ENCODE data around the gene MGAM2.

The MGAM2 gene

DNA sequence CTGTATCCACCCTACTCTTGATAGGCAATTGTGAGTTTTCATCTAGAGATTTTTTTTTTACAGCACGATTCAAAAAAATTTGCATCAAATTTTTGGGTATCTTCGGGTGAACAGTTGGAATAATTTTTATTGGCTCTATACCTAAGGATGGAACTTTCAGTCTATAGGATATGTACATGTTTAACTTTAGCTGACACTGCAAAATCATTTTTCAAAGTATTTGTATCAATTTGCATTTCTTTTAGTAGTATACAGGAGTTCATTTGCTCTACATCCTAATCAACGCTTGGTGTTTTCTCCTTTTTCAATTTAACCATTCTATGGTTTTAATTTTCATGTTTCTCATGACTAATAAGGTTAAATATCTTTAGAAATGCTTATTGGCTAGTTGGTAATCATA is 11.7 kb downstream of the MGAM2 start:
- DNase-seq: no peak

DNA sequence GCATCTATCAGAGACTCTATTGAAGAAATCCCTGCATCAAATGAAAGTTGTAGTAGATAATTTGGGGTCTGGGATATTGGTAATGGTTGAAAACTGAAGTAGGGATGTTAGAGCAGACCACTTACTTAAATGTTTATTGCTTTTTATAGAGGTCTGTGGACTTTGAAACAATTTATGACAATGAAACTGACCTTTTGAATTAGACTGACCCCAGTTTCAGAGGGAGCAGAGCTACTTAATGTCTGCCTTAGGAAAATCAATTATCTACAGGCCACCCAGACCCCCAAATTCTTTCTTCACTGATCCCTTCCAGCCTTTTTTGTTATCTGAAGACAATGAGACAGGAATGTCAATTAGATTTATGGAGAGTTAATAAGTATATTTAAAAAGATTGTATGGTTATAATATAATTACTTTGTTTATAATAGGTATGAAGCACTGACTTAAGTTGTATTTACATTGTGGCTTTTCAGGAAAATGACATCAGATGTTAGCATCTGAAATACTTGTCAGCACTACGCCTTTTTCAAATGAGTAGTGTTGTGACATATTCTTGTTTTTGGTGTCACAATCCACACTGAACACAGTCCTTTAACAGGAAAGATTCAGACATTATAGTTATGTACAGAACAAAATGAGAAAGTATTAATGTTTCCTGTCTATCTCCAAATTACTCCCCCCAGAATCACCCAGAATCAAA is 13.9 kb downstream of the MGAM2 start:
- DNase-seq: no peak

DNA sequence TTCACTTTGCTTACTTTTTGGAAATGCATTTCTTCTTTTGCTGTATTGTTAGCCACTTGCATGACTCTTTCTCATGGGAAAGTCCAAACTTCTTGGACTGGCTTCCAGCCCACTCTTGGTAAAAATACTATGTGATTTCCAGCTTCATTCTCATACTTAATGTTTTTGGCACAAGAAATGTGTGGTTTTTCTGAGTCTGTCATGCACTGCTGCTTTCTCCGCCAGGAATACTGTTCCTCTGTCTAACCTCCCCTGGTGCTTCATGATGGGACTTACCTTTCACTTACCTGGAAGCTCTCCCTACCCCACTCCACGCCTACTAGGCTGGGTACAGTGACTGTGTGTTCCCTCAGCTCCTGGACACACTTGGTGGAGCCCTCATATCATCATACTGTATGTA is 18.7 kb downstream of the MGAM2 start:
- DNase-seq: no peak

DNA sequence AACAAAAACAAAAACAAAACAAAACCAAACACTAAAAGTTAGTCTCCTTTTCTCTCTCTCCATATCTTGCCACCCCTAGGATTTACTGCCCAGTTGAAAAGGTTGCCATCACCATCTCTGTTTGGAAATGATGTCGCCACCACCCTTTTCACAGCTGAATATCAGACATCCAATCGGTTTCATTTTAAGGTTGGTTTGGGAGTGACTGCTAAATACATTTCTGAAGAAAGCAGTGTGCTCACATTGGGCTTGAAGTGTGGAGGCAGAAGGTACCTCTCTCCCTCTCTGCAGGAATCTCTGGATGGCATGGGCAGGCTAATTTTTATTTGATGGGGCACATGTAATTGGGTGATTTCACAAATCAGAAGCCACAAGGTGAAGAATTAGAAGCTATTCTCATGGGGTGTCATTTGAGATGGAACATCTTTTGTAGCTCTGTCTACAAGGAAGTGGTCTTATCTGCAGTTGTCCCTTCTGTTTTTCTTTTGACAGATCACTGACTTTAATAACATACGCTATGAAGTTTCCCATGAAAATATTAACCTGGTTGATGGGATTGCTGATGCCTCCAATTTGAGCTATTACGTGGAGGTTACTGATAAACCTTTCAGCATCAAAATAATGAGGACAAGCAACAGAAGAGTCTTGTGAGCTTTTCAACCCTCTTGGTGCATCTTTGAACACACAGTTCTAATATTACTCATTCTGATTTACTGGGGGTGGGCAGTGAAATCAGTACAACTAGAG is 20.1 kb downstream of the MGAM2 start:
- DNase-seq: no peak

DNA sequence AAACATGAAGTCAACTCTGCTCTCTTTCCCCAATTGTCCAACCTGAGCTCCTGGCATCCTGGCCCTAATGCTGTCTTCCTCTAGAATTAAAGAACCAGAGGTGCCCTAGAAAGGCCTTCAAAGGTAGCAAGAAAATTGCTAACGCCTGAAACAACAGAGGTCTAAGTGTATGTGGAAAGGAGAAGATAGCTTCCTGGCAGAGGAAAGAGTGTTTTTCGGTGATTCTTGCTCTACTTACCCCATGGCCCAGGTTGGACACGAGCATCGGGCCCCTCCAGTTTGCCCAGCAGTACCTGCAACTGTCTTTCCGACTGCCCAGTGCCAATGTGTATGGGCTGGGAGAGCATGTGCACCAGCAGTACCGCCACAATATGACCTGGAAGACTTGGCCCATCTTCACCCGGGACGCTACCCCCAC is 22.2 kb downstream of the MGAM2 start:
- no peak for DNase-seq

DNA sequence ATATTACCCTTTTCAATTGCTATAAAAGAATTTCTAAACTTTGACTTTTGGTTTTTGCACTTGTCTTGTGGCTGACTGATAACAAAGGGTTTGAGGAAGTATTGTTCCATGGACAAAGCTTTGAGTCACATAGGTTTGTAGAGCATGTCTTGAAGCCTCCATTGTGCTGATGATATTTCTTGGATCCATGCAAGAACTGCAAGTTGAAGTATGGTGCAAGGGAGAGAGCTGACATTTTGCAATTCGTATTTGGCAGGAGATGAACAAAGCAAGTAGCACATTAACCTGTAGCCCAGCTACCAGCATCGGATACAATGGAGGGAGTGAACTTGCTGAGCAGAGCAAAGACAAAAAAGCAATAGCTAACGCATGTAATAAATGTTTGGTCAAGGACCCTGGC is 23.4 kb downstream of the MGAM2 start:
- no peak for DNase-seq

DNA sequence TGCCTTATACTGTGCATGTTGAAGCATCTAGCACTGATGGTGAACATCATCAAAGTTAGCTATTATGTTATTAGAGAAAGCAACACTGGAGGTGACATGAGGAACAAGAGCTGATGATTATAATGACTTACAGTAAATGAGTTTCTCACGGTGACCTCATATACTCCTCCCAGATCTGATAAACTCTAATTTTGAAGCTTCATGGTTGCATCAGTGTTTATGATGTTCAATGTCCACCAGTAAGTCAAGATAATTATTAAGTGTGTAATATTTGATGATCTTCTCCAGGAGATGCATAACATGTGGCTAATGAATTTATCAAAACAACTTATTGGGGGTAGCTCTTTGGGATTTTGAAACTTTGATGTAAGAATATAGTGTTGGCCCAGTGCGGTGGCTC is 27.5 kb downstream of the MGAM2 start:
- no peak for DNase-seq

DNA sequence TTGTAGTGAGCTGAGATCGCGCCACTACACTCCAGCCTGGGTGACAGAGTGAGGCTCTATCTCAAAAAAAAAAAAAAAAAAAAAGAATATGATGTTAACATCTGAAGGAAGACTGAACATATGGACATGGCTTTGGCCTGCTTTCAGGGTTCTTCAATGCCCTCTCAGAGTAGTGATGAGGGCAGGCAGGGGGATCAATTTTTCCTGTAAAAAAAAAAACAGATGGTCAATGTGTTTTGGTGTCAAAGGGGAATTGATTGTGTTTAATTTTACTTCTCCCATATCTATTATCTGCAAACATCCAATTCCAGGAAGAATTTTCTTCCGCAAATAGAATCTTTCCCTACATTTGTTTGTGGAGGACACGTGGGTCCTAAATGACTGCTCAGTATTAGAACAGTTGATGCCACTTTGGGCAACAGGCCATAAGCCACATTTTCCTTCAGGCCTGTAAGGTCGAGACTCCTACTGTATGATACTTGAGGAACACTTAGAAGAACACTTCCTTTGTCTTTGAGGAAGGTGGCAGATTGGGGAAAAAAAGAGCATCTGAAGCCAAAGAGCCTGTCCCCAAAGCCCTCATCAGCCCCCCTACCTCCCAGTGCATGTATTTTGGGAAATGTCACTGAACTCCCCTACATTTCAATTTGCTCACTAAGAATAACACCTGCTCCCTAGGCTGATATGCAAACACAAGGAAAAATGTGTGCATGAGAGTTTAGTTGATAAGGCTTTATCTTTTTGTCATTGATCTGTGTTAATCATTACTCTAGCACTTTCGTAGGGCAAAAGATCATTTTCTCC is 28.3 kb downstream of the MGAM2 start:
- no peak for DNase-seq

DNA sequence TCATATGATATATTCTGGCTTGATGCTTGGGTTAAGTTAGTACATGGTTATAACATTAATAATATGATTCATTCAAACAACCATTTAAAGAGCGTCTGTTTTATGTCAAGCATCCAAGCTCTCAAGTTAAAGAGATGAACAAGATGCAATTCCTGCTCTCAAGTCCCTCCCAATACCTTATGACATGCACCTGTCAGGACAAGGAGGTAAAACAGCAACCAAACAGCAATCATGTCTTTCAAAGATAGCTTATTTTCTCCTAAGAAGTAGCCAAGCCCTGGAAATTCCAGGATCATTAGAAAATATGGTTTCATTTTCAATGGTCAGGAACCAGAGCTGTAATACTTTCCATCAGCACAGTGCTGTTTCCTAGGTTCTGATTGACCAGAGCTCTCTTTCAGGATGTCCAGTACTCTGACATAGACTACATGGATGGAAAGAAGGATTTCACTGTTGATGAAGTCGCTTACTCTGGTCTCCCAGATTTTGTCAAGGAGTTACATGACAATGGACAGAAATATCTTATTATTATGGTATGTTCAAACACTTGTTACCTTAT is 29.0 kb downstream of the MGAM2 start:
- DNase-seq: no peak

DNA sequence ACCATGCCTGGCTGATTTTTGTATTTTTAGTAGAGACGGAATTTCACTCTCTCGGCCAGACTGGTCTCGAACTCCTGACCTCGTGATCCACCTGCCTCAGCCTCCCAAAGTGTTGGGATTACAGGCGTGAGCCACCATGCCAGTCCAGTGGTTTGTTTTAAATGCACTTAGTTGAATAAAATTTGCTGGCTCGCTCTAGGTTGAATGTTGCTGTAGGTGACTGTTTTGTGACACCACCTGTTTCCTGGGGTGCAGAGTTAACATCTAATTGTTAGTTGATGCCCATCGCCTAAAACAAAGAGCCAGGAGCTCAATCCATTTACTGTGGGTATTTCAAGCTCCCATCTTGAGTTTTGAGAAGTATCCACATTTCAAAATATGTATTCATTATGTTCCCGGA is 31.2 kb downstream of the MGAM2 start:
- no peak for DNase-seq

DNA sequence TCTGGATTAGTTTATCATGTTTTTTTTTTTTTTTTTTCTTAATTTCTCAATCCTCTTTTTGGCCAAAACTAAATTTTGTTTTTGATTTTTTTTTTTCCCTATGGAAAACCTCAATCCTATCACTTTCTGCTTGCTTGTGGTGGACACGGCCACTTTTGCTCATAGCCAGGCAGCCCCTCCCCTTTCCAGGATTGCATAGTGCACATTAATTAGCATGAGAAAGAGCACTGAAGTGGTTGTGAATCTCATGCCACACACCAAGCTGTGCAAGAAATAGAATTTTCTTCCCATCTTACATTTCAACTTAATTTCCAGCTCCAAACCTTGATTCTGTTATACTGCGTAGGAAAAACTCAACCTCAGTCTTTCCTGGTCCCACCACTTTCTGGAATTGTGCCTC is 34.6 kb downstream of the MGAM2 start:
- no peak for DNase-seq

DNA sequence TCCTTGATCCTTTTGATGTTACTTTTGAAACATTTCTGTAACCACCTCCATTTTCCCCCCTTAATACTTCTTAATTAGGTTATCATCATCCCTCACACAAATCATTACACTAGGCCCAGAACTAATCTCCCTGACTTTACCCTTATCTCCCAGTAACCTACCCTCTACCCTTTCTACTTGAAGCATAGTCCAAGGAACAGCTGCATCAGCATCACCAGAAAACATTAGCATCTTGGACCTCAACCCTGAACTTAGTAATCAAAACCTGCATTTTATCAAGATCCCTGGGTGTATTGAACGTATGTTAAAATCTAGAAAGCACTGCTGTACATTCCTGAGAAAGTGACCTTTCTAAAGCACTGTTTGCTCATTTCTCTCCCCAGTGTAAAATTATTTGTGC is 38.8 kb downstream of the MGAM2 start:
- no peak for DNase-seq

DNA sequence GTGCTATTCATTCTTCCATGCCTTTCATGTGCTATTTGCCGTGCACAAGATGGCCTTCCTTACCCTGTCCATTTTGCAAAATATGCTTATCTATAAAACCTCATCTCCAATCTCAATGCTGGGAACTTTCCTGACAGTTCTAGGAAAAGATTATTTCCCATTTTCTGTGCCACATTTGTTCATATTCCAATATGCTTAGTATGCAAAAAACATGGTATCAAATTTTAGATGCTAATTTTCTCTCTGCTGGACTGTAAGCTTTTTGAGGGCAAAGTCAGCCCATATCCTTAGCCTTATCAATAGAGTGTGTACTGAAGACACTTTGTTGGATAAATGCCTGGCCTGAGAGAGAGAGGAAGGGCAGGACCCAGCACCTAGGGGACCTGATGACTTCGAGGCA is 39.4 kb downstream of the MGAM2 start:
- DNase-seq: no peak

DNA sequence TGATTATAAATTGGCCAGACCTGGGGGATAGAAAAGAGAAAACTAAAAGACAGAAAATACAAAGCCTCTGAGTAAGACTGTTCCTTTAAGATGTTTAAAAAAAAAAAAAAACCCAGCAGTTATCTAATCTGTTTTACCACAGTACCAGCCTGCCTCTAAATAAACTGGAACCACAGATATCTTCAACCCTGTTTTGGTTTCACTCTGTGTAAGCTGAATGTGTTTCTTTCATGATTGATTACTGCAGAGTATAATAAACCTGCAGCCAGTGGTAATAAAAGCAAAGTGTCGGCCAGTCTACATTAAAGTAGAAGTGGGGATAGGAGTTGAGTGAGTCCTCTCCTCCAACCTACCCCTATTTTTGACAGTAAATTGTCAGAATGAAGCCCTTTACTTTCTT is 40.6 kb downstream of the MGAM2 start:
- DNase-seq: no peak

DNA sequence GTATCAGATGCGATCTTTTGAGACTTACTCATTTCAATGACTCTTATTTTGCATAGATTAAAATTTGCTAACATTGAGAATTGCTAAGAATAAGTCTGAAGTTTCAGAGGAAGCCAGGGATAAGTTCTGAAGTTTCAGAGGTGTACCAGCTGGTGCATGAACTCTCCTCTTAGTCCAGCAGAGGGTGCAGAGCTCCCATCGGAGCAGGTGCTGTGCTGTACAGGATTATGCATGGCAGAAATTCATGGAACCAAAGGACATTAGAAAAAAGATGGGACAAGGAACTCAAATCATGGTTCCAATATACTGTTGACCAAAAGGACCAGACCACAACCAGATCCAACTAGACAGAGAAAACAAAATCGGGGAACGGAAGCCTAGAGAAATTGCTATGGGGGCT is 41.9 kb downstream of the MGAM2 start:
- DNase-seq: no peak

DNA sequence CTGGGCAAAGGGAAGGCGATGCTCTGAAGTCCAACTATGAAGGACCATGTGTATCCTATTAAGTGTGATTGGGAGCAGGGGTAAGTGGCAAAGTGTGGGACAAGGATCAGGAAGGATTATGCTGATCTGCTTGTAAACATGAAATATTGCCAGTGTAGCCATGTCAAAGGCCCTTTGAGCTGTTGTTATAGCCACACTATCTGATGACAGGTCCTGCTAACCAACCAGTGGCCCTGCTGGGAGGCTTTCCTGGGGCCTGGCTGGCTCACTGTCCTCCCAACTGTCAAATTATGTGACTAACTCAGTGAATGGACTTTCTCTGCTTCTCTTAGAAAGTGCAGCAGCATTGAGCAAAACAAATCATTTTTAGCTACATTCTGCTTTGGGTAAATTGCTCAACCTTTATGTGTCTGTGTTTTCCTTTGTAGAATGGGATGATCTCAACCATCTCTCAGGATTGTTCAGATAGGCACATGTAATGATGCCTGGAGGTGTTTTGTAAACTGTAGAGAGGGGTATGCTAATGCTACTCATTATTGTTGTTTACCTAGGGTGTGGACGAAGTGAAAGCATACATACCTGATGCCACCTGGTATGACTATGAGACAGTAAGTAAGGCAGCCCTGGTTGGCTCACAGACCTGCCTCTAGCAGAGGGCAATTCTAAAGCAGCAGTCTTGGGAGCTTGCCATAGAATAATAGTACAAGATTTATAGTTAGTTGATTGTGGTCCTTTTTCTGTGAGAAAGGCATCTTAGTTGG is 47.4 kb downstream of the MGAM2 start:
- DNase-seq: no peak

DNA sequence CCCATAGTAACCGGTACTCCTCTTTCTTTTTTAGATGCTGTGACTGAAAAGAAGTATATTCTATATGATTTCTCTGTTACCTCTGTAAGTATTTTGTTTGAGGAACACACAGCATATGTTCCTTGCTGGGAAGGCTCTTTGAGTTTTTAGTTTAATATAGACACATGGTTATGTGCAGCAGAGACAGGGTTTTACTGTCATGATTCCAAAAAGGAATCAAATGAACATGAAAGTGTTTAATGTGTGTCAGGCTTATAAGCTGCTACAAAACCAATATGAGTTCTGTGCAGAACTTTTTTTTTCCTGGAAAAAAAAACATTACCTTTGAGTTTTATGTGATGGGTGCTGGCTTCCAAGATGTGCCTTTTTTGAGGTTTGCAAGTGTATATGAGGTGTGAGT is 50.4 kb downstream of the MGAM2 start:
- no peak for DNase-seq

DNA sequence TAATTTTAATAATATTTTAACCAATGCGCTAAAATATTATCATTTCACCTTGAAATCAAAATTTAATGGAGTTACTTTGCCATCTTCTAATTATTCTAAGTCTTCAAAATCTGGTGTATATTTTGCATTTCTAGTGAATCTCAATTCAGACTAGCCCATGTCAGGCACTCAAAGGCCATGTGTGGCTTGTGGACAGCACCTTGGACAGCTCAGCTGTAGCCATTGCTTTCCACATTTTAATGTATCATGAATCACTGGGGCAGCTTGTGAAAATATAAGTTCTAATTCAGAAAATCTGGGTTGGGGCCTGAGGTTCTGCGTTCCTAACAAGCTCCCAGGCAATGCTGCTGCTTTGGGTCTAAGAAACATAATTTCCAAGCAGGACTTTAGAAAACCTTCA is 57.2 kb downstream of the MGAM2 start:
- peak; percentile 16 for DNase-seq

DNA sequence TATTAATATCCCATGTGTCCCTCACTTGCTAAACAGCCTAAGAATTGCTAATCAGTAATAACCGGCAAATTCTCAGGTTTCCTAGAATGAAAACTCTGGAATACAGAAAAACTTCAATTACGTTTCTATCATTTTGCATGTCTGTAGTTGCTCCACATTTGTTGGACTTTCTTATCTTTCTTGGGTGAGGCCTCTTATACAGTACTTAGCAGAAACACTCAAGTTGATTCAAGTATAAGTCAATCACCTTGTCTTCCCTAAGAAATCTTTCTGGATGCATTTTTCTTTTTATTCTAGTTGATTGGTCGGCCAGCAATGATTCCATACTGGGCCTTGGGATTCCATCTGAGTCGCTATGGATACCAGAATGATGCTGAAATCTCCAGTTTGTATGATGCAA is 61.4 kb downstream of the MGAM2 start:
- DNase-seq: no peak

DNA sequence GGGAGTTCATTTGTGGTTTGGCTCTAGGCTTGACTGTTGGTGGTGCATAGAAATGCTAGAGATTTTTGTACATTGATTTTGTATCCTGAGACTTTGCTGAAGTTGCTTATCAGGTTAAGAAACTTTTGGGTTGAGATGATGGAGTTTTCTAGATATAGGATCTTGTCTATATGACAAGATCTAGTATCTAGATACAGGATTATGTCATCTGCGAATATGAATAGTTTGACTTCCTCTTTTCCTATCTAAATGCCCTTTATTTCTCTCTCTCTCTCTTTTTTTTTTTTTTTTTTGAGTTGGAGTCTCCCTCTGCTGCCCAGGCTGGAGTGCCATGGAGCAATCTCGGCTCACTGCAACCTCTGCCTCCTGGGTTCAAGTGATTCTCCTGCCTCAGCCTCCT is 62.9 kb downstream of the MGAM2 start:
- no peak for DNase-seq

DNA sequence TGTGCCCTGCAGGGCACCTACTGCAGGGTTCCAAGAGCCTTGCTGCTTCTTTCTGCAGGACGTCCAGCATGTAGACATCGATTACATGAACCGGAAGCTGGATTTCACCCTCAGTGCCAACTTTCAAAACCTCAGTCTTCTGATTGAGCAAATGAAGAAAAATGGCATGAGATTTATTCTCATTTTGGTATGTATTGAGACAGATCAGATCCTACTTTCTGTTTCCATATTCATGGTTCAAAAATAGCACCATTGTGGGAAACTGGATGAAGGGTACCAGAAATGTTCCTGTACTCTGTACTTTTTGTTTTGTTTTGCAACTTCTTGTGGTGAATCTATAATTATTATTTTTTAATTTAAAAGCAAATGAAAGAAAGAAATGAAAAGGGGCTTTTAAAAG is 64.1 kb downstream of the MGAM2 start:
- DNase-seq: no peak

DNA sequence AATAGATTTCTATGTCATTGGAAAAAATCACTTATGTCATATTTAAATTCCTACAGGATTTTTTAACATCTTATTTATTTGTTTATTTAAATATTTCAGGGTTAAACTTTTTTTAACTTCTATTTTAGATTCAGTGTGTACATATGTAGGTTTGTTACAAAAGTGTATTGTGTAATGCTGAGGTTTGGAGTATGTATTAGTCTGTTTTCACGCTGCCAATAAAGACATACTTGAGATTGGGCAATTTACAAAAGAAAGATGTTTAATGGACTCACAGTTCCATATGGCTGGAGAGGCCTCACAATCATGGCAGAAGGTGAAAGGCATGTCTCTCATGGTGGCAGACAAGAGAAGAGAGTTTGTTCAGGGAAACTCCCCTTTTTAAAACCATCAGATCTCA is 65.4 kb downstream of the MGAM2 start:
- no peak for DNase-seq

DNA sequence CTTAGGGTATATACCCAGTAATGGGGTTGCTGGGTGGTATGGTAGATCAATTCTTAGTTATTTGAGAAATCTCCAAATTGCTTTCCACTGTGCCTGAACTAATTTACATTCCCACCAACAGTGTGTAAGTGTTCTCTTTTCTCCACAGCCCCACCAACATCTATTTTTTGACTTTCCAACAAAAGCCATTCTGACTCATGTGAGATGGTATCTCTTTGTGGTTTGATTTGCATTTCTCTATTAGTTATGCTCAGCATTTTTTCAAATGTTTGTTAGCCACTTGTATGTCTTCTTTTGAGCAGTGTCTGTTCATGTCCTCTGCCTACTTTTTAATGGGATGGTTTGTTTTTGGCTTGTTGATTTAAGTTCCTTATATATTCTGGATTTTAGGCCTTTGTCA is 66.4 kb downstream of the MGAM2 start:
- DNase-seq: no peak

All from NCI-H226 (cell line).